ENCODE measurements around the gene FUCA2.

The FUCA2 gene

DNA sequence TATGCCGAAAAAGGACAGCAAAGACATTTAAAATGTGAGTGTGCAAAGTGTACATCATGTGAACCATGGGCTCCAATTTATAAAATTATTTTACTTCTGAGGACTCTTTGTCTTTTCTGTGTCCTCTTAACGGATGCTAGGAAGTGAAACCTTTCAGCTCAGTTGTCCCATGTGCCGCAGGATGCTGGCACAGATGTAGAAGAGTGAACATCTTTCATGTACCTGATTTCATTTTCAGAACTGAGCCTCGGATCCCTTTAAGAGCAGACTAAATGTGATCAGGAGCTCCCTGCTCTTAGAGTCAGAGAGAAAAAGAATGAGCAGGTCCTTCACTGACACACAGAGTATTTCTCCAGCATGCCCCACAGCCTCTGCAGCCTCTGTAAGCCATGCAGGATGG lies 27.6 kb upstream of the FUCA2 start:
- peaks cover 43% of the 10 kb centered on the region for H3K27me3 Mint-ChIP-seq (ENCODE audit: low read depth)
- no peak overlapping the region for H3K4me3 Mint-ChIP-seq
- H3K27ac Mint-ChIP-seq, result no peak overlapping the region
- TF ChIP-seq, protein P1, sequence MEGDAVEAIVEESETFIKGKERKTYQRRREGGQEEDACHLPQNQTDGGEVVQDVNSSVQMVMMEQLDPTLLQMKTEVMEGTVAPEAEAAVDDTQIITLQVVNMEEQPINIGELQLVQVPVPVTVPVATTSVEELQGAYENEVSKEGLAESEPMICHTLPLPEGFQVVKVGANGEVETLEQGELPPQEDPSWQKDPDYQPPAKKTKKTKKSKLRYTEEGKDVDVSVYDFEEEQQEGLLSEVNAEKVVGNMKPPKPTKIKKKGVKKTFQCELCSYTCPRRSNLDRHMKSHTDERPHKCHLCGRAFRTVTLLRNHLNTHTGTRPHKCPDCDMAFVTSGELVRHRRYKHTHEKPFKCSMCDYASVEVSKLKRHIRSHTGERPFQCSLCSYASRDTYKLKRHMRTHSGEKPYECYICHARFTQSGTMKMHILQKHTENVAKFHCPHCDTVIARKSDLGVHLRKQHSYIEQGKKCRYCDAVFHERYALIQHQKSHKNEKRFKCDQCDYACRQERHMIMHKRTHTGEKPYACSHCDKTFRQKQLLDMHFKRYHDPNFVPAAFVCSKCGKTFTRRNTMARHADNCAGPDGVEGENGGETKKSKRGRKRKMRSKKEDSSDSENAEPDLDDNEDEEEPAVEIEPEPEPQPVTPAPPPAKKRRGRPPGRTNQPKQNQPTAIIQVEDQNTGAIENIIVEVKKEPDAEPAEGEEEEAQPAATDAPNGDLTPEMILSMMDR (IDR thresholded peaks at IDR 0.05; ENCODE audit: unreplicated experiment in 3 of 3), result no peak
- no peaks in the 10 kb centered on the region for H3K36me3 Mint-ChIP-seq (ENCODE audit: low read depth)
- peaks cover 5% of the 10 kb centered on the region for H3K4me1 Mint-ChIP-seq
- H3K9me3 Mint-ChIP-seq, result no peaks in the 10 kb centered on the region

DNA sequence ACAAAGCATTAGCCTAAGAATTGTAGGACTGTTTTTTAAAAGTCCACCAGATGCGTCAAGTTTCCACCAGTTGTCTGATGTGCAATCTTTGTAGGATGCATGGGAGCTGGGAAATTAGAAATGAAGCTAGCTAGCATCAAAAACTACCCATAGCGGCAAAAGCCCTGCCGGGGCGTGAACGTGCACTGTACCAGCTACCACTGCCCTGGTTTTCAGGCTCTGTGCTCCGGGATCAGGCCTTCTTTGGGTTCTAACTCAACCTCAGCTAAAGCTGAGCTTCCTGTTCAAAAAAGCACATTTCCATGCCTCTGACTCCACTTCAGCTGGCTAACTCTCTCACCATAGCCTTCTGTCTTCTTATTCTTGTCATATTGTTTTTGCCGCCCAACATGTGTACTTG lies 26.9 kb upstream of the FUCA2 start:
- Mint-ChIP-seq H3K4me3 (peak overlapping the region; percentile 75 to 84 (median 77)), H3K36me3 (ENCODE audit: low read depth) (no peaks in the 10 kb centered on the region), H3K27ac (no peak overlapping the region), H3K9me3 (no peaks in the 10 kb centered on the region), H3K4me1 (peaks cover 5% of the 10 kb centered on the region), H3K27me3 (ENCODE audit: low read depth) (peaks cover 43% of the 10 kb centered on the region)
- TF ChIP-seq, protein P1 (IDR thresholded peaks at IDR 0.05; ENCODE audit: unreplicated experiment in 3 of 3), result no peak

DNA sequence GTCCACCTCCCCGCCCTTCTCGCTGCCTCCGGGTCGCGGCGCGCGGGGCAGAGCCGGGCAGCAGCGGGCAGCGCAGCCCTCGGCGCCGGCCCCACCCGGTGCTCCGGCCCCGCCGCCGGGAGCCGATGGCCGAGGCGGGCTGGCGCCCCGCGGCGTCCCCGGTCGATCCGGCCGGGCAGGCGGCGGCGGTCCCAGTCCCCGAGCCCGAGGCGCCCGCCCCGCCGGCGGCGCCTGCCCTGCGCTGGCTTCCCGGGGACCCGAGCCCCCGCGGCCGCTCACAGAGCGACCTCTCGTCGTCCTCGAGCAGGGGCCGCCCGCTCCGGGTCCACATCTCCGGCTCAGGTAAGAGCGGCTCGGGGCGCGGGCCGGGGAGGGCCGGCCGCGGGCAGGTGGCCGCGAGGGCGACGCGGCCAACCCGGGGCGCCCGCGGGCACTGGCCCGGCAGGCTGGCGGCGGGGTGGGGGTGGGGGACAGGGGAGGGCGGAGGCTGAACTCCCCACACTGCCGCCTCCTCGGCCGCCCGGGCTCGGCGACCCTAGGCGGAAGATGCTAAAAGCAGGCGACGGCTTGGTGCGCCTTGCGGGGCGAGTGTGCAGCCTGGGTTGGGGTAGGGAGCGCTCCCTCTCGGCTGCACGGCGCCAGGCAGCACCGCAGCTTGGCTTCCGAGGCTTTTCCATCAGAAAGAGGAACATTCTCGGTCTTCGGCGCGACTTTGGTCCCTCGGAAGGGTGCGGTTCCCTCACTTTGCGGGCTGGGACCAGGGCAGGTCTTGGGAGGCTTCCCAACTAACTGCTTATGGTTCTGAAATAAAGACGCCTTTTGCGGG lies 25.6 kb upstream of the FUCA2 start:
- H3K9me3 Mint-ChIP-seq, result no peaks in the 10 kb centered on the region
- H3K4me3 Mint-ChIP-seq, result peak overlapping the region; percentile 78 to 90 (median 81)
- TF ChIP-seq, protein P1 (IDR thresholded peaks at IDR 0.05; ENCODE audit: unreplicated experiment in 3 of 3), result peak; percentile 29 to 42 (median 39)
- no peaks in the 10 kb centered on the region for H3K36me3 Mint-ChIP-seq (ENCODE audit: low read depth)
- peaks cover 43% of the 10 kb centered on the region for H3K27me3 Mint-ChIP-seq (ENCODE audit: low read depth)
- no peak overlapping the region for H3K27ac Mint-ChIP-seq
- peaks cover 5% of the 10 kb centered on the region for H3K4me1 Mint-ChIP-seq

DNA sequence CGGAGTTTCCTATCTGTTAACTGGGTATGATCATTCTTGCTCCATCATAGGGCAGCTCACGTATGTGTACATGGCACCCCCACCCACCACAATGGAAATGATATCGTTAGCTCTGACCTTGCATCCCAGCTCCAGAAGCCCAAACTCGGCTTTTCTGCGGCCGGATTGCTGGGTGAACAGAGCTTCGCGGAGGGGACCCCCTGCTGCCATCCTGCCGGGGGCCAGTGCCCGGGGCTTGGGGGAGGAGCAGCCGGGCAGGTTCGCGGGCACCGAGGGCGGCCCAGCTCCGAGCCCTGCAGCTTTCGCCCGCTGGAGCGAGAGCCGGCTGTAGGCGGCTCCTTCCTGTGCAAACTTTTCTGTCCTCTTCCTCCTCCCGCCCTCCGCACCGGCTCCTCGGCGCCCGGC lies 24.9 kb upstream of the FUCA2 start:
- Mint-ChIP-seq H3K27ac (no peak overlapping the region), H3K4me1 (peaks cover 5% of the 10 kb centered on the region), H3K27me3 (ENCODE audit: low read depth) (peaks cover 43% of the 10 kb centered on the region), H3K36me3 (ENCODE audit: low read depth) (no peaks in the 10 kb centered on the region), H3K4me3 (peak overlapping the region; percentile 78 to 90 (median 87)), H3K9me3 (no peaks in the 10 kb centered on the region)
- TF ChIP-seq, protein P1 (IDR thresholded peaks at IDR 0.05; ENCODE audit: unreplicated experiment in 3 of 3), result no peak

DNA sequence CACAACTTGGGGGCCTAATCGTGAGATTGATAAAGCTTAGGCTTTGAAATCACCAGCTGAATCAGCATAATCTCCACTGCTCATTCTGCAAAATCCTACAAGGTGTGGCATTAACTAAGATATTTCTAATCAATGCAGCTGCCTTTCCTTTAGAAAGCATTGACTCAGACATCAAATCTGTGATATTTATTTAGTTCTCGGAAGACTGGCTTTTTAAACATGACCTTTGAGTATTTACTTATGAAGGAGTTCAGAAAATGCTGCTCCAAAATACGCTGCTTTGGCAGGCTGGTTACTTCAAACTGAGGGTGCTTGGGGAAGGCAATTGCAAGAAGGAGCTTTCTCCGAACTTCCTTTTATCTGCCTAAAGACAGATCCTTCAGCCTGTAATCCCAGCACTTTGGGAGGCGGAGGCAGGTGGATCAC lies 23.7 kb upstream of the FUCA2 start:
- H3K36me3 Mint-ChIP-seq (ENCODE audit: low read depth), result no peaks in the 10 kb centered on the region

More for the DNA sequence above, 23.7 kb upstream of the FUCA2 start:
- Mint-ChIP-seq H3K9me3 (no peaks in the 10 kb centered on the region), H3K4me3 (peak overlapping the region; percentile 29 to 87 (median 35)), H3K4me1 (peaks cover 4% of the 10 kb centered on the region), H3K27me3 (ENCODE audit: low read depth) (peaks cover 42% of the 10 kb centered on the region), H3K27ac (no peak overlapping the region)
- TF ChIP-seq, protein P1 (IDR thresholded peaks at IDR 0.05; ENCODE audit: unreplicated experiment in 3 of 3), result no peak

Data from nephron (organoid).